HG02885 (cell line): Measurements from ENCODE around the gene MRGPRX4.
"Not testable (repeated sequence)": the region's sequence is repeated elsewhere in the genome, so short reads cannot be mapped to it uniquely, and the experiment has no call there.

Source experiments
- ATAC-seq: cut with Tn5 transposase; IDR thresholded peaks from one replicate; pipeline ENCODE4 v1.9.1; 2021; ENCODE audit warnings: mild to moderate bottlenecking; ENCODE audit not compliant: unreplicated experiment, poor library complexity

The MRGPRX4 gene

DNA sequence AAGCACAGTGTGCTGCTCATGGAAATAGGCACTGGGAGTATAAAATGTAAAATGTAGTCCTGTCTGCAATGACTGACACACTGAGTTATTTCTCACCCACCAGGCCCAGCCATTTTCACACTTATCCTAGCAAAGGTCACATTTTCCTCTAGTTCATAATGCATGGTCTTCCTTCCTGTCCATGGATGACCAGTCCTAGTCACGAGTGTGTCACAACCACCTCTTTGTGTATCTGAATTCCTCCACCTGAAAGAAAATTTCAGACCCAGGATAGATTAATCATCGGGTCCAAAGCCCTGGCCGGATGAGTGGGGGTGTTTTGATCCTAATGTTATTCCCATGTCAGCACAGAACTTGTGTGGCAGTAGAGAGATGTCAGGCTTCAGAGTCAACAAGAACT lies at the start of gene MRGPRX4:
Gene MRGPRX4 (plus strand): TSS at position 172 of the 400 bp plus-strand sequence. CDS start 420 bp downstream, outside the sequence.
- no peak for ATAC-seq

DNA sequence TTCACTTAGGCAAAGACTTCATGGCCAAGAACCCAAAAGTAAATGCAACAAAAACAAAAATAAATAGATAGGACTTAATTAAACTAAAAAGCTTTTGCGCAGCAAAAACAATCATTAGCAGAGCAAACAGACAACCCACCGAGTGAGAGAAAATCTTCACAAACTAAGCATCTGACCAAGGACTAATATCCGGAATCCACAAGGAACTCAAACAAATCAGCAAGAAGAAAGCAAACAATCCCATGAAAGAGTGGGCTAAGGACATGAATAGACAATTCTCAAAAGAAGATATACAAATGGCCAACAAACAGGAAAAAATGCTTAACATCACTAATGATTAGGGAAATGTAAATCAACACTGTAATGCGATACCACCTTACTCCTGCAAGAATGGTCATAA lies 41.5 kb upstream of the MRGPRX4 start:
- ATAC-seq: not testable (repeated sequence)

DNA sequence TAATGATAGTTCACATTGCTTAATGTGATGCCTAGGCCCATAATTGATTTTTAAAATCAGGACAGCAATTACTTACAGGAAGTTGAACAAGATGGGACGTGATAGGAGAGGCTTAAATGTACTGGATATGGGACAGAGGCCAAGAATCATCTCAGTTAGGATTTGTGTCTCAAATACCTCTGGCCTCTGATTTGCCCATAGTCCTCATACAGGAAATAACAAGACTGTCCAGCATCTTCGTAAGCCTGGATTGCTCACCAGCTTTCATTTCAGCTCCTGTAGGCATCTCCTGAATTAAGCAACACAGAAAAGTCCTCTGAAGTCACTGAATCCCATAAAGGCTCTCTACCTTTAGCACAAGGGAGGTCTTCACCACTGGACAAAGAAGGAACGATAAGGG lies 40.3 kb upstream of the MRGPRX4 start, which contains the start of gene MRGPRX3:
Gene MRGPRX3 (plus strand): TSS at position 231 of the 400 bp plus-strand sequence. CDS start 4,632 bp downstream, outside the sequence.
- no peak for ATAC-seq

DNA sequence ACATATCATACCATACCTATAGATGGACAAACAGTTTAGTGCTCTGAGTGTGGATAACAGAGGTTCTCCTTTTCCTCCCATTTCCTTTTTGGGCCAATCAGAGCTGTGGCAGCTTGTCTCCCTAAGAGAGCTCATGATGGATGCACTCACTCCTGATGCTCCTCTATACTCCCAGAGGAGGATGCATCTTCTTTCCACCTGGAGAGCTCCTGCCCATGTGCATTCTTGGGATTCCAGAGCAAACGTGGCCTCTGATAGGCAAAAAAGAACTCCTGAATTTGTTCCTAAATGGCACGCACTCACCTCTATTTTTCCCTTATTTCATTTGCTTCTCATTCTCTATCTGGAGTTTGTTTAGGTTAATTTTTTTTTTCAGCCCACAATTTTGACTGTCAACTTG lies 37.3 kb upstream of the MRGPRX4 start:
- ATAC-seq: no peak

DNA sequence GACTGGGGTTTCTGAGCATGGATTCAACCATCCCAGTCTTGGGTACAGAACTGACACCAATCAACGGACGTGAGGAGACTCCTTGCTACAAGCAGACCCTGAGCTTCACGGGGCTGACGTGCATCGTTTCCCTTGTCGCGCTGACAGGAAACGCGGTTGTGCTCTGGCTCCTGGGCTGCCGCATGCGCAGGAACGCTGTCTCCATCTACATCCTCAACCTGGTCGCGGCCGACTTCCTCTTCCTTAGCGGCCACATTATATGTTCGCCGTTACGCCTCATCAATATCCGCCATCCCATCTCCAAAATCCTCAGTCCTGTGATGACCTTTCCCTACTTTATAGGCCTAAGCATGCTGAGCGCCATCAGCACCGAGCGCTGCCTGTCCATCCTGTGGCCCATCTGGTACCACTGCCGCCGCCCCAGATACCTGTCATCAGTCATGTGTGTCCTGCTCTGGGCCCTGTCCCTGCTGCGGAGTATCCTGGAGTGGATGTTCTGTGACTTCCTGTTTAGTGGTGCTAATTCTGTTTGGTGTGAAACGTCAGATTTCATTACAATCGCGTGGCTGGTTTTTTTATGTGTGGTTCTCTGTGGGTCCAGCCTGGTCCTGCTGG lies 35.3 kb upstream of the MRGPRX4 start:
- no peak for ATAC-seq

DNA sequence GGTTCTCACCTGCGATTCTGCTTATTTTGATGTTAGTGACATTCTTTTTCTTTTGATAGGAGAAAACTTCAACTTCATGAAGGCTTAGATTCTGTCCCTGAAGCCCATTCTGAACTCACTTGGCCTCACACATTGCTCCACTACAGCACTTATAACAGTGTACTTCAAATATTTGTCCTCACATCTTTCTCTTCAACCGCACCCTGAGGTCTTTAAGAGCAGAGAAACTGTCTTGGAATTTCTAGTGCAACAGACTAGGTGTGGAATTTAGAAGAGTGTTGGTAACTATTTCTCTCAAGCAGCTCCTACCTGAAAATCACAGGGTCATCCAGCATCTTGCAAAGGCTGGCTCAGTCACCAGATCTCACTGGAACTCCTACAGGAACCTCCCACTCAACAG lies 32.5 kb upstream of the MRGPRX4 start:
- ATAC-seq: no peak

DNA sequence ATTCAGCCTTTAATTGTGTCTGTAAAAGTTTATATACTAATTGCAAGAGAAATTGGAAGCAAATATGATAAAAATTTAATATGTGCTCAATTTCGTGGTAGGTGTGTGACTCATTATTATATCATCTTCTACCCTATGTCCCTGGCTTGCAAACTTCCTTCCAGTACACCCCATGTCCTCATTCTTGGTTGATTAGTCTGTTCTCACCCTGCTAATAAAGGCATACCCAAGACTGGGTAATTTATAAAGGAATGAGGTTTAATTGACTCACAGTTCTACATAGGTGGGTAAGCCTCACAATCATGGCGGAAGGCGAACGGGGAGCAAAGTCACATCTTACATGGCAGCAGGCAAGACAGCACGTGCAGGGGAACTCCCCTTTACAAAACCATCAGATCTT lies 28.4 kb upstream of the MRGPRX4 start:
- no peak for ATAC-seq

DNA sequence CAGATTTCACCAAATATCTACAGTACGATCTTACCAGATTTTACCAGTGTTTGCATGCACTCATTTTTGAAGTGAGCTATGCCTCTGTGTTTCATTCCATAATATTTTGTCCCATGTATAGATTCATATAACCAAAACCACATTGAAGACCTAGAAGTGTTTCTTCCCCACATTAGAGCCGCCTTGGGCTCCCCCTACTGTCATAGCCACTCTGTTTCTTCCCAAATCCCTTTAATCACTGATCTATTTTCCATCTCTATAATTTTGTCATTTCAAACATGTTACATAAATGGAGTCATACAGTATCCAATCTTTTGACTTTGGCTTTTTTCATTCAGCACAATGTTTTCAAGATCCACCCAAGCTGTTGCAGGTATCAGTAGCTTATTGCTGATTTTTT lies 27.6 kb upstream of the MRGPRX4 start:
- no peak for ATAC-seq

DNA sequence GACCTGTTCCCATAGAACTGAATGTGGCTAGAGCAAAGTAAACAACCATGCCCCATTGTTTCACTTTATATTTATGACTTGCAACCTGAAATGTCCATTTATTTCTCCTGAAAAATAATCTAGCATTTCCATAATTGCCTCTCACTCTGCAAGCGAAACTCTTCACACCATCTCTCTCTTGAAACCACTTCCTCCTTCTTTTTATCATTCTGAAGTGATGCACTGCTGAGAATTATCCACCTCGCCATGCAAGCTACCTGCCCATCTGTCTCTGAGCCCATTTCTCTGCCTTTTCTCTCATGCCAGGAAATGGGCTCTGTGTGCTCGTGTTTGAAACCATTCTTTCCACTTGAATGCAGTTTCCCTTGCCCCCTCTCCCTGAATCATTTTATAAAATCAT lies 26.8 kb upstream of the MRGPRX4 start:
- no peak for ATAC-seq

DNA sequence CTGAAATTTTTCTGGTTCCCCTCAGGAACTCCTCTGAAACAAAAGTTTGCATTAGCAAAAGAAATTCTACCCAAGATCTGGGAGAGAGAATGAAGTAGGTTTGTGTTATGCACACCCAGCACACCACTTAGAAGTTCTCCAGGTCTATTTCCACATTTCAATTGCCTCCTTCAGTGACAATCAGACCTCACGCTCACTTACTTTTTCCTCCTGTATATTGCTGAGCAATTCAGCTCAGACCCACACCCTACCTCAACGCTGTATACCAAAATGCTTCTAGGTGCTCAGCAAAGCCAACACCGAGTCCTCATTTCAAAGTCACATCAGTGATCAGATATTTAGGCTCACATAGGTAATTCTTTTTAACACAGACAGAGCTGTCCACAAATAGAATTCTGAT lies 21.1 kb upstream of the MRGPRX4 start:
- ATAC-seq: no peak

DNA sequence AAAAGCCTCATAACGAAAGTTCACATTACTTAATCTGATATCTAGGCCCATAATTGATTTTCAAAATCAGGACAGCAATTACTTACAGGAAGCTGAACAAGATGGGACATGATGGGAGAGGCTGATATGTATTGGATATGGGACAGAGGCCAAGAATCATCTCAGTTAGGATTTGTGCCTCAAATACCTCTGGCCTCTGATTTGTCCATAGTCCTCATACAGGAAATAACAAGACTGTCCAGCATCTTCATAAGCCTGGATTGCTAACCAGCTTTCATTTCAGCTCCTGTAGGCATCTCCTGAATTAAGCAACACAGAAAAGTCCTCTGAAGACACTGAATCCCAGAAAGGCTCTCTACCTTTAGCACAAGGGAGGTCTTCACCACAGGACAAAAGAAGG lies 4.3 kb upstream of the MRGPRX4 start:
- no peak for ATAC-seq

DNA sequence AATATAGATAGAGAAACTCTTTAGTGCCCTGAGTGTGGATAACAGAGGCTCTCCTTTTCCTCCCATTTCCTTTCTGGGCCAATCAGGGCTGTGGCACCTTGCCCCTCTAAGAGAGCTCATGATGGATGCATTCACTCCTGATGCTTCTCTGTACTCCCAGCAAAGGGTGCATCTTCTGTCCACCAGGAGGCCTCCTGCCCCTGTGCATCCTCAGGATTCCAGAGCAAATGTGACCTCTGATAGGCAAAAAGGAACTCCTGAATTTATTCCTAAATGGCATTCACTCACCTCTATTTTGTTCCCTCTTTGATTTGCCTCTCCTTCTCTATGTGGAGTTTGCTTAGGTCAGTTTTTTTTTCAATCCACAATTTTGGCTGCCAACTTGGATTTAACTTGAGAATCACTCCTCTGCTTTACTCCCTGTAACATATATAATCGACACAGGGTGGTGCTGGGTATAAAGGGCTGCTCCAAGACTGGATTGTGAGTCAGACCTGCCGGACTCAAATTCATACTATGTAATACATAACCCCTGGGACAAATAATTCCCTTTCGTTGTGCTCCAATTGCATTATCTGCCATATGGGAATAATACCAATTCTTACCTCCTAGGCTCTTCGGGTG lies 1.1 kb upstream of the MRGPRX4 start:
- ATAC-seq: no peak

DNA sequence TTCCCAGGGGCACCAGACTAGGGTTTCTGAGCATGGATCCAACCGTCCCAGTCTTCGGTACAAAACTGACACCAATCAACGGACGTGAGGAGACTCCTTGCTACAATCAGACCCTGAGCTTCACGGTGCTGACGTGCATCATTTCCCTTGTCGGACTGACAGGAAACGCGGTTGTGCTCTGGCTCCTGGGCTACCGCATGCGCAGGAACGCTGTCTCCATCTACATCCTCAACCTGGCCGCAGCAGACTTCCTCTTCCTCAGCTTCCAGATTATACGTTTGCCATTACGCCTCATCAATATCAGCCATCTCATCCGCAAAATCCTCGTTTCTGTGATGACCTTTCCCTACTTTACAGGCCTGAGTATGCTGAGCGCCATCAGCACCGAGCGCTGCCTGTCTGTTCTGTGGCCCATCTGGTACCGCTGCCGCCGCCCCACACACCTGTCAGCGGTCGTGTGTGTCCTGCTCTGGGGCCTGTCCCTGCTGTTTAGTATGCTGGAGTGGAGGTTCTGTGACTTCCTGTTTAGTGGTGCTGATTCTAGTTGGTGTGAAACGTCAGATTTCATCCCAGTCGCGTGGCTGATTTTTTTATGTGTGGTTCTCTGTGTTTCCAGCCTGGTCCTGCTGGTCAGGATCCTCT lies 709 bp downstream of the MRGPRX4 start:
- no peak for ATAC-seq

DNA sequence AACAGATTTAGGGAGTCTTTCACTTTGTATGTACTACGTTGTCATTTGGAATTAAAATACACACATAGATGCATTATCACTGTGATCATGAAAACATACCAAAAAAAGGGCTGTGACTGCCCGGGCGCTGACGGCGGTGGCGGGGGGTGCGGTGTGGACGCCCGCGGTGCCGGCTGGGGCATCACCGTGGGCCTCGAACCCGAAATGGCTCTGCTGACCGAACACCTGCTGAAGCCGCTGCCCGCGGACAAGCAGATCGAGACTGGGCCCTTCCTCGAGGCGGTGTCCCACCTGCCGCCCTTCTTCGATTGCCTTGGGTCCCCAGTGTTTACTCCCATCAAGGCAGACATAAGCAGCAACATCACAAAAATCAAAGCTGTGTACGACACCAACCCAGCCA lies 16.2 kb downstream of the MRGPRX4 start:
- ATAC-seq: no peak

DNA sequence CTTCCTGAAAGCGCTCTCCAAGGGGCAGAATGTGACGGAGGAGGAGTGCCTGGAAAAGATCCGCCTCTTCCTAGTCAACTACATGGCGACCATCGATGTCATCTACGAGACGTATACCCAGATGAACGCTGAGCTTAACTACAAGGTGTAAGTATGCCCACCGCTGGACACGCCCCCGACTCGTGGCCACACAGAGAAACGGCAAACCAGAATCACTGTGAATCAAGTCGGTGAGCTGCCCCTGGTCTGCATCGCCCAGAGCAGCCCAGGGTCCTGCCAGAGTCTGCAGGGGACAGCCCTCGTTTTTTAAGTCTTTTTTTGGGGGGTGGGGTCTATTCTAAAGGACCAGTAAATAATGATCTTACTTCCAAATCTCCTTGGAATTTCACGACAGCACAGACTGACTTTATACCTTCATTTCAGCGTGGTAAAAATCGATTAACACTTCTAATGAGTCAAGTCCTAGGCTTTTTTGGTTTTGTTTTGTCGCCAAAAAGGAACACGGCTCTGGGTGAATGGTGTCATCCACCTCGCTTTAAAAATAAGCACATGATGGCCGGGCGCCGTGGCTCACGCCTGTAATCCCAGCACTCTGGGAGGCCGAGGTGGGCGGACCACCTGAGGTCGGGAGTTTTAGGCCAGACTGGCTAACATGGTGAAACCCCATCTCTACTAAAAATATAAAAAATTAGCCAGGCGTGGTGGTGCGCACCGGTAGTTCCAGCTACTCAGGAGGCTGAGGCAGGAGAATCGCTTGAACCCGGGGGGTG lies 17.0 kb downstream of the MRGPRX4 start:
- ATAC-seq: not testable (repeated sequence)

DNA sequence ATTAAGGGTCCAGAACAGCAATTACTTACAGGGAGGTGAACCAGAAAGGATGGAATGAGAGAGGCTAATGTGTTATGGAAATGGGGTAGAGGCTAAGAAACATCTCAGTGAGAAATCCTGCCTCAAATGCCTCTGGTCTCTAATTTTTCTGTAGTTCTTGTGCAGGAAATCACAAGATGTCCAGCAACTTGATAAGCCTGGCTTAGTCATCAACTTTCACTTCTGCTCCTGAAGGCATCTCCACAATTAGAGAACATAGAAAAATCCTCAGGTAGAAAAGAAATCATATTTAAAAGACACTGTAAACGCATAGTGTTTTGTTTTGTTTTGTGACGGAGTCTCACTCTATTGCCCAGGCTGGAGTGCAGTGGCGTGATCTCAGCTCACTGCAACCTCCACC lies 18.7 kb downstream of the MRGPRX4 start:
- ATAC-seq: no peak

DNA sequence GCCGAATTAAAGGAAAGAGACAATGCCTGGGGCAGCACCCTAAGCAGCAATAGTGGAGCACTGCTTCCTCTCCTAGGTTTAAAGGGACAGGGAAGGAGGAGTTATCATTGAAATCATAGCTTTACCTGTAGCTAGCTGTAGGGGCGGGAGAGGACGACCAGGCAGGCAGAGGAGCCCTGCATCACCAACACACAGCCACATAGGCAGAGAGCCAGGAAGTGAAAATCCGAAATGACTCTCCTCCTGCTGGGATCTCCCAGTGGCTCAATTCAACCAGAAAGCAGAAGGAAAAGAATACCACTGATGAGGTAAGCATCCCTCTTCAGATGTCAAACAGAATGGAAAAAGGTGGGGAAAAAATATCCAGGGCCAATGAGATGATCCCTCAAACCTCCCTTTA lies 20.4 kb downstream of the MRGPRX4 start:
- ATAC-seq: no peak

DNA sequence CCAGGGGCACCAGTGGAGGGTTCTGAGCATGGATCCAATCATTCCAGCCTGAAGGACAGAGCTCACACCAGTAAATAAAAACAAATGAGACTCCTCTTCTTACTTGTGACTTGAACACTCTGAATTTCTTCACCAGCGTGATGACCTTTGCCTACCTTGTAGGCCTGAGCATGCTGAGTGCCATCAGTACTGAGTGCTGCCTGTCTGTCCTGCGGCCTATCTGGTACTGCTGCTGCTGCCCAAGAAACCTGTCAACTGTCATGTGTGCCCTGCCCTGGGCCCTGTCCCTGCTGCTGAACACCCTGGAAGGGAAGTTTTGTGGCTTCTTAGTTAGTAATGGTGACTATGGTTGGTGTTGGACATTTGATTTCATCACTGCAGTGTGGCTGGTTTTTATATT lies 23.9 kb downstream of the MRGPRX4 start:
- ATAC-seq: no peak

DNA sequence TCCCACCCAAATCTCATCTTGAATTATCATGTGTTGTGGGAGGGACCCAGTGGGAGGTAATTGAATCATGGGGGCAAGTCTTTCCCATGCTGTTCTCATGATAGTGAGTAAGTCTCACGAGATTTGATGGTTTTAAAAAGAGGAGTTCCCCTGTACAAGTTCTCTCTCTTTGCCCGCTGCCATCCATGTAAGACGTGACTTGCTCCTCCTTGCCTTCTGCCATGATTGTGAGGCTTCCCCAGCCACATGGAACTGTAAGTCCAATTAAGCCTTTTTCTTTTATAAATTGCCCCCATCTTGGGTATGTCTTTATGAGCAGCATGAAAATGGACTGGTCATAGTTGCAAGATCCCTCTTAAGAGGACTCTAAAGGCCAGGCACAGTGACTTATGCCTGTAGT lies 25.1 kb downstream of the MRGPRX4 start:
- ATAC-seq: not testable (repeated sequence)

DNA sequence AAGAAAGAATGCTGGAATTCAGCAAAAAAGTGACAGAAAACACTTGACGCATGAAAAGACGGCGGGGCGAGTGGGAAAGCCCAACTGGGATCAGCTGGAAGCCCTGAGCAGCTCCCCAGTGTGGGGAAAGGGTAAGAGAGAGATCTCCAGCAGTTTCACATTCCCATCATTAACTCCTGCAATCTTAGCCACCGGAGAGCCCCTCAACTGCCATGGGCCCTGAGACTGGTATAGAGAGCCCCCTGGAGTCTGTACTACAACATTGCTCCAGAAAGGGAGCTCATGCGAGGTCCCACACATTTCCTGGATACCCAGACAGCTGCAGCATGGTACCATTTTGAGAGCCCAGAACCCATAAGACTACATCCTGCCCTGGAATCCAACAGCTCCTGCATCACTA lies 31.1 kb downstream of the MRGPRX4 start:
- no peak for ATAC-seq

DNA sequence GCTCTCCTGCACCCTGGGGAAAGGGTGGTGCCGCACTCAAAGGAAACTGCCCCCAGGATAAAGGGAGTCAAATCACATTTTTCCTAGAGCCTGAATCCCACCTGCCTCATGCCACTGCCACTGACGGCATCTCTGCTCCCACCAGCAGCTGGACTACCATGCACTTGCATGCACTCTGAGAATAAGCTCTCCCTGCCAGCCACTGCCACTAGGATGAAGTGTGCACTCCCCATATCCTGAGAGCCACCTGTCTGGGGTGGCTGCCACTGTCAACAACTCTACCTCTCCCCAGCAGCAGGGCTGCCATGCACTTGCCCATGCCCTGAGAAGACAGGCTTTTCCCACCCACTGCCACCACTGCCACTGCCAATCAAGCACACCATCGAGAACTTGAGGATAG lies 31.6 kb downstream of the MRGPRX4 start:
- ATAC-seq: no peak
